Stimulated activated CD4-positive, alpha-beta T cell treated with anti-CD3 and anti-CD28 coated beads, Interleukin-4, amount 100 ng/mL, for 1 hour (primary cell): ENCODE results near the gene ZNF512.
A peak's percentile ranks its signal among the peaks of the same experiment; 100 is the strongest.
"Not testable (repeated sequence)": the region's sequence is repeated elsewhere in the genome, so short reads cannot be mapped to it uniquely, and the experiment has no call there.

ENCODE experiments used
- DNase-seq: peaks from one replicate; pipeline ENCODE4 v3.0.0-alpha.2; 2020

Gene ZNF512

DNA sequence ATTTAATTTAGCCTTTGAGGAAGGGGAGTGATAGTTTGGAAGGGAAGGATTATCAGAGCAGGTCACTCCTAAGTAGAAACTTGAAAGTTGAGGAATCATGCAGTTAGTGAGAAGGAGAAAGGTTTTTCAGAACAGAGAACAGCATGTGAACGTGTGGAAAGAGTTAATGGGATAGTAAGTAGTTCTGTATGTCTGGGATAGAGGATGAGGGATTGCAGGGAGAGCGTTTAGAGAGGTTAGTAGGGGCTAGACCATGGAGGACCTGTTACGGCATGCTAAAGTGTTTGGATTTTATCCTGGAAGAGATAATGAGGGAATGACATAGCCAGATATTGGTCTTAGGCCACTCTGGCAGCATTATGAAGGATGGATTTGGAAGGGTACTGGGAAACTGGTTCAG is 1.8 kb downstream of the ZNF512 start:
- DNase-seq = no peak

GRCh38 chr2:27587025-27587424 is 4.2 kb downstream of the ZNF512 start:
- DNase-seq = no peak

GRCh38 chr2:27588308-27588707 is 5.5 kb downstream of the ZNF512 start:
- no peak for DNase-seq

GRCh38 chr2:27591745-27592144 is 8.9 kb downstream of the ZNF512 start:
- DNase-seq = no peak

- no peak for DNase-seq
These were observed 10.4 kb downstream of the ZNF512 start for GRCh38 chr2:27593240-27593639.

DNA sequence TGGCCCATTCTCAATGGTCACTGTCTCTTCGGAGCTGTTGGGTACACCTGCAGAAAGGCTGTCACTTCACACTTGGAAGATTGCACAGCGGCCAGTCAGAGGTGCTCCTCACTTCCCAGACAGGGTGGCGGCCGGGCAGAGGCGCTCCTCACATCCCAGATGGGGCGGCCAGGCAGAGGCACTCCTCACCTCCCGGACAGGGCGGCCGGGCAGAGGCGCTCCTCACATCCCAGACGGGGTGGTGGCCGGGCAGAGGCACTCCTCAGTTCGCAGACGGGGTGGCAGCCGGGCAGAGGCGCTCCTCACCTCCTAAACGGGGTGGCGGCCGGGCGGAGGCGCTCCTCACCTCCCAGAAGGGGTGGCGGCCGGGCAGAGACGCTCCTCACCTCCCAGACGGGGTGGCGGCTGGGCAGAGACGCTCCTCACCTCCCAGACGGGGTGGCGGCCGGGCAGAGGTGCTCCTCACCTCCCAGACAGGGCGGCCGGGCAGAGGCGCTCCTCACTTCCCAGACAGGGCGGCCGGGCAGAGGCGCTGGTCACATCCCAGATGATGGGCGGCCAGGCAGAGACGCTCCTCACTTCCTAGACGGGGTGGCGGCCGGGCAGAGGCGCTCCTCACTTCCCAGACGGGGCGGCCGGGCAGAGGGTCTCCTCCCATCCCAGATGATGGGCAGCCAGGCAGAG is 11.3 kb downstream of the ZNF512 start:
- DNase-seq = not testable (repeated sequence)

- not testable (repeated sequence) for DNase-seq
These were observed 12.6 kb downstream of the ZNF512 start for GRCh38 chr2:27595412-27595811.

GRCh38 chr2:27596627-27597026 is 13.8 kb downstream of the ZNF512 start:
- DNase-seq = no peak

- DNase-seq = no peak
These were observed 23.8 kb downstream of the ZNF512 start for GRCh38 chr2:27606611-27607010.

GRCh38 chr2:27613985-27614384 is 31.1 kb downstream of the ZNF512 start:
- no peak for DNase-seq

GRCh38 chr2:27615316-27615715 is 32.5 kb downstream of the ZNF512 start:
- no peak for DNase-seq

GRCh38 chr2:27621524-27621923 is 38.7 kb downstream of the ZNF512 start:
- no peak for DNase-seq

DNA sequence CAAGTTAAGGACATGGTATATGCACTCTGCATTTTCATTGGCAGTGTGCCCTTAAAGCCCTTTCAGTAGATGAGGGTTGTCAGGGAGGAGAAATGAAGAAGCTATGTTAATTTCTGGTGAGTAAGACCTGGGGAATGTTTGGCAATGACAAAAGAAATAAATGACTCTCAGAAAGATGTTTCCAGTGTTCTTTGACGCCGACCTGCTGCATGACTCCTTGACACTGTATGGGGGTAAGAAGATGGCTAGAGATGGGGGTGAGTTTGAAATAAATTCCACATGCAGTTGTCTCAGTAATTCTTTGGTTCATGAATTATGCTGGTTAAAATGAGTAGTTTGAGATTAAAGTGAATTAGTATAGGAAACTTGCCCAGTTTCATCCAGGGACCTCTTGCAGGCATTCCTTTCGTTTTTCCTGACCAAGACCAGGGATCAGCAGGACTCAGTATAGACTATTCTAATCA is 40.1 kb downstream of the ZNF512 start:
- no peak for DNase-seq

- DNase-seq = no peak
These were observed 42.1 kb downstream of the ZNF512 start for GRCh38 chr2:27624943-27625342.

DNA sequence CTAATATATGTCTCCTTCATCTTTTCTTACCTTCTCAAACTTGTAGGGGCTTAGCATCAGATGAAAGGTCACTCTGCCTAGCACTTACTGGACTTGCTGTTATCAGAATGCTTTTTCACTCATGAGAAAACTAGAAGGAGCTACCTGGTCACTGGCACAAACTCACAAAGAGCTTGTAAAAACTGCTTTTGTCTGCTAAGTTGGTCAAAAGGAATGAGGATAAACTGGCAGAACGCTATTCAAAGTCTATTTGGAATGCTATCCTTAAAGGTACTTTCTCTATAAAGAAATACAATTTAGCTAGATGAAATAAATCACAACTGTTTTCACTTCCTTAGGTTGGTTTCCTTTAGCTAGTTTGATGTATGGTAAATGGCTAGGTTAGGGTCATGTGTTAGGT is 43.5 kb downstream of the ZNF512 start:
- DNase-seq = not testable (repeated sequence)

GRCh38 chr2:27626921-27627320 is 44.1 kb downstream of the ZNF512 start:
- not testable (repeated sequence) for DNase-seq

DNA sequence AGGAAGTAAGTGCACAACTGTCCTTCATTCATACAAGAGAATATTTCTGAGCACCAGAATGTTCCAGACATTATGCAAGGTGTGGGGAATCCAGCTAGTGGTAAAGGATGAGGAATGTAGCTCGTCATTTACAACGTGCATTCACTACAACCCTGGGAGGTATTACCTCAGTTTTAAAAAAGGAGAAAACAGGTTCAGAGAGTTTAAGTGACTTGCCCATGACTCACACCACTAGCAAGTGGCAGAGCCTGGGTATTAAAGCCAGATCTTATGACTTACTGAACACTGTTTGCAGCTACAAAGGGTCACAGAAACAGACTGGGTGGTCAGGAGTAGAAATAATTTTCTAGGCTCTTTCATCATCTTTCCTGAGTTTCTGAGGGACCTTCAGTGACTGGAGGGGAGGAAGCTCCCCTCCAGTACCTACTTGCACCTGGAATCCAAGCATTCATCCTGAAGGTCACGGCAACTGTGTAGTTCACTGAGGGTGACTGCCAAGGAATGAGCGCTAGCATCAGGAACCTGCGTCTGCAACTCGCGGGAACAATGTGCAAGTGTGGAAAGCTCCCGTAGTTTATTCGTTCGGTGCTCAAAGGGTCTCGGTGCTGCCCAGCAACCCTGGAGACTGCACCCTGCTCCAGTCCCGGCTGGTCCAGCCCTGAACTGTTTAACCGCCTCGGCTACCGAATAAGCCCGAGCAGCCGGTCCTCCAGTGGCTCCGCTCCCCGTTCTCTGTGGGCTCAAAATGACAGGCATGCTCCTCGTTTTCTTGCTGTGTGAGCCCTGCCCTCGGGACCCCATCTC is 45.3 kb downstream of the ZNF512 start:
- no peak for DNase-seq

DNA sequence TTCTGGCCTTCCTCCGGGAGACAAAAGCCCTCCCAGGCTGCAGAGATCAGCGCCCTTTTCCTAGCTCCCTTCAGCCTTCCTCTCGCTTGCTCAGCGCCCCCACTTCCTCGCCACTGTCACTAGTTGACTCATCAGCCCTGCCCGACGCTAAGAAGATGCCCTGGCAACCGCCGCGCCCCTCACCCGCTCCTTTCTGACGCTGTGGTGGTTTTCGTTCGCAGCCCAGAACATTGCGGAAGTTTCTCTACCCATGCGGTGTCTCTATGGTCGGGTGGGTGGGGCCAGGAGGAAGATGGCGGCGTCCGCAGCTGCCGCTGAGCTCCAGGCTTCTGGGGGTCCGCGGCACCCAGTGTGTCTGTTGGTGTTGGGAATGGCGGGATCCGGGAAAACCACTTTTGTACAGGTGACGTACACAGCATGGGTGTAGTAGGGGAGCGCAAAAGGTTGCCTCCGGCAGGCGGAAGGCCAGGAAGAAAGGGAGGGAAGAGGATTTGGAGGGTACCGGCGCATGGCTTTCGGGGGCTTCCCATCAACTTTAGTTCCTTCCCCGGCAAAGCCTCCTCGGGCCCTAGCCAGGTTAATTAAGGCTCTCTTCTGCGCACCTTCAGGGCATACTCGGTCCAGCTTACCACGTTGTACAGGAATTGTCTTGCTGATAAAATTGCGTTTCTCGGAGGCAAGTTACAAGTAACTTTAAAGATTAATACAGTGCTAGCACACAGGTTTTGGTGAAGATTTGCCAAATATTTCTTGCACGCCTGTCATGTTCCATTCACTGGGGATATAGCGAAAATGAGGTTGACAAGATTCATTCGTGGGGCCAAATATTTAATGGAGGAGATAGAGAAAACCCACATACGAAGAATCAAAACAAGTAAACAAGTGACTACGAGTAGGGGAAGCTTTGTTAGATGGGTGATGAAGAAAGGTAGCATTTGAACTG is 46.2 kb downstream of the ZNF512 start, which contains the start of the genes CCDC121 and GPN1:
Gene CCDC121 (minus strand): TSS at position 246 of the 943 bp plus-strand sequence. CDS start 1,213 bp downstream, outside the sequence.
Gene GPN1 (plus strand): TSS at position 284 of the 943 bp plus-strand sequence. CDS start 9 bp downstream, at position 293.
- peak; percentile 93 for DNase-seq

DNA sequence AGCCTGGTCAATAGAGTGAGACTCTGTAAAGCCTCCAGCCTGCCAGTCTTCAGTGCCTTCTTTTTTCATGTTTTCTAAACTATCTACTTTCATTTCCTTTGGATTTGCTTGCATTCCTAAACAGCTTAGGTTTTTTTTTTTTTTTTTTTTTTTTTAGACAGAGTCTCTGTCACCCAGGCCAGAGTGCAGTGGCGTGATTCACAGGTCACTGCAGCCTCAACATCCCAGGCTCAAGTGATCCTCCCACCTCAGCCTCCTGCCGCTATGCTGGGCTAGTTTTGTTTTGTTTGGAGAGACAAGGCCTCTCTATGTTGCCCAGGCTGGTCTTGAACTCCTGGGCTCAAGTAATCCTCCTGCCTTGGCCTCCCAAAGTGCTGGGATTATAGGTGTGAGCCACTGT is 47.4 kb downstream of the ZNF512 start:
- not testable (repeated sequence) for DNase-seq

DNA sequence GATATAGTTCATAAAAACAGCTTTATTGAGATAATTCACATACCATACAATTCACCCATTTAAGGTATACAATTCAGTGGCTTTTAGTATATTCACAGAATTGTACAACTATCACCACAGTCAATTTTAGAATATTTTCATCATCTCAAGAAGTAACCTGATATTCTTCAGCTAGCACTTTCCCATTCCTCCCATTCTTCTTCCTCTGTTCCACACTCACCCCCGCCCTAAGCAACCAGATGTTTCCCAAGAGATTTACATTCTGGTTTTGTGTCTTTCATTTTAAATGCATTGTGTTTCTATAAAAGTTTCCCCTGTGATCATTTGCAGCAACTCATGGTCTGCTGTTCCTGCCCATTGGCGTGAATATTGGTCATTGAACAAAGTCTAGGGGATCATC is 51.4 kb downstream of the ZNF512 start:
- no peak for DNase-seq

DNA sequence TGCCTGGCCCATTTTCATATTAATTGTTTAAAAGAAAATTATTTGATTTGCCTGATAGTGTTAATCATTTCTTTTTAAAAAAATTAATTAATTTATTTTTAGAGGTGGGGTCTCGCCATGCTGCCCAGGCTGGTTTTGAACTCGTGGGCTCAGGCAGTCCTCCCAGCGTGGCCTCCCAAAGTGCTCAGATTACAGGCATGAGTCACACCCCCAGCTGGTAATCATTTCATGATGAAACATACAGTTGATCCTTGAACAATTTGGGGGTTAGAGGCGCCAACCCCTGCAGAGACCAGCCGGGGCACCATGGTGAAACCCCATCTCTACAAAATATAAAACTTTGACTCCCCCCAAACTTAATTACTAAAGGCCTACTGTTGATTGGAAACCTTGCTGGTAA is 53.9 kb downstream of the ZNF512 start:
- DNase-seq = no peak

- DNase-seq = no peak
These were observed 55.3 kb downstream of the ZNF512 start for GRCh38 chr2:27638037-27638637.
